HG03196 (cell line): ENCODE measurements around the gene CACNA1B.
"Not testable (repeated sequence)": the region's sequence is repeated elsewhere in the genome, so short reads cannot be mapped to it uniquely, and the experiment has no call there.

Experiments used
- ATAC-seq: cut with Tn5 transposase; IDR thresholded peaks from one replicate; pipeline ENCODE4 v1.9.1; 2021; ENCODE audit not compliant: unreplicated experiment

The CACNA1B gene

DNA sequence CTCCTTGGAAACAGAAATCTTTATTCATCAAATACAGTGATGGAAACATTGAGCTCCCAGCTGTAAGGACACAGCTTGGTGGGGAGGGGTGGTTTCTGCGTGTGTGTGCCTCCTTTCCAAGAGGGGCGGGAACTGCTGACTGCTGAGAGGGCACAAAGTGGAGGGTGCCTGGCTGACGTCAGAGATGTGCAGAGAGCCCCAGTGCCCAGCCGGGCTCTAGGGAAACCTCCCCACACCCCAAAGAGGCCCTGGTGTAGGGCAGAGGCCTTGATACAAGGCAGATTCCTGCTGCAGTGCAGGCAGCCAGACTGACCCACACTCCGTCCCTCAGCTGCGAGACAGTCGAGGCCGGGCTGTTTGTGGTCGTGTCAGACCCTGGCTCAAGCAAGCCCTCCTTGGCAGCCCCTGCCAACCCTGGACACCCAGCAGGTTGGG, 191.0 kb downstream of the CACNA1B start:
- ATAC-seq = no peak

DNA sequence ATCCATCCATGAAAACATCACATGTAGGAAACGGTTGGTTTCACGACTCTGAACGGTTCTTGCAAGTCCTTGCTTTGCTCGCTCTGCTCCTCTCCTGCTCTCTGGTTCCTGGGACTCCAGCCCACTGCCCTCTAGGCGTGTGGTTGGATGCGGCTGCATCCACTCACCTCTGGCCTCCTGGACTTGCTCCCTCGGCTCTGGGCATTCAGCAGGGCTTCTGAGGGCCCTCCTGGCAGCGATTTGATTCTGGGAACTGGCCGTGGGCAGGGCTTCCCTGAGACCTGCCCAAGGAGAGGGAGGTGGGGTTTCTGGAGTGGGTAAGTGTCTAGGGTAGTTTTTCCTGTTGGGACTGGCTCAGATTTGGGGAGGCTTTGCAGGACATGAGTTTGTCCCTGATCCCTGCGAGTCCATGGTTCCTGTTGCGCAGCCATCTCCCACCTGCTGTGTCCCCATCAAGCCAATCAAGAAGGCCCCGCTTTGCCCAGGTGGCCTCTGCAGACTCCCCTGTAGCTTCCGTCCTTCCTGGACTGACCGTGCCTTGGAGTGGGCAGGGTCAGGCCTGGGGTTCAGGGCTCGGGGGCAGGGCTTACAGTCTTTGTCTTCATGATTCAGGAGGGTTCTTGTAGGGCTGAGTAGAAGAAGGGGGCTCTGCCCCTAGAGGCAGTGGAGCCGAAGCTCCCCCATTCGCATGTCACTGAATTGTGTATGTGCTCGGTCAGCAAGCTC, 192.3 kb downstream of the CACNA1B start:
- no peak for ATAC-seq

DNA sequence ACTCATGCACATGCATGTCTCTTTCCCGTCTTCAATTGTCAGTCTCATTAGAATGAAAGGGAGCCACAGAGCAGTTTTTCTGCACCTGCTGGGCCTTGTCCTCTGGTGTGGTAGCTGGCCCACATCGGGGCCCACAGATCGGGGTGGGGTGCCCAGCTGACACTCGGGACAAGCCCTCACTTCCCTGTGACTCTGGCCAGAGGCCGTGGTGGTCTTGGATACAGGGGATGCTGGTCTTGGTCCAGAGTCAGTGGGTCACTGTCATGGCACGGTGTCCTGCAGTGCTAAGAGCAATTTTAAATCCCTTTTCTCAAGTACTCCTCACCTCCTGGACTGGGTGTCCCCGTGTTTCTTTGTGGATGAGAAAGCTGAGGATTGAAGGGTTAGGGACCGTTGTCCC, 193.2 kb downstream of the CACNA1B start:
- ATAC-seq = no peak

DNA sequence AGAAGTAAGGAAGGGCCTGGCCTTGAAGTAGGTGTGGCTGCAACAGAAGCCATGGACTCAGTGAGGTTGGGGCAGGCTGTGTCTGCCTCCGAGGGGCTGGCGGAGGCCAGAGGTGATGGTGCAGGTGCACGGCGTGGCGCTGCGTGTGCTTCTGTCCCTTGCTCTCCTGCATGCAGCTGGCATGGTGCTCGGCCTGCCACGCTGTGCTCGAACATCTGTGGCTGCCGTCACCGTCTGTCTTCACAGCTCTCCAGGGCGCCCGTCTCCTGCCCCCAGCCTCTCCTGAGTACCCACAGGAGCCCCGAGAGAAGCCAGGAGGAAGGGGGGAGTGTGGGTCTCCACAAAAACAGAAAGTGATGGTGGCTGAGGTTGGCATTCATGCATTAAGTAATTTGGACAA, 193.7 kb downstream of the CACNA1B start:
- no peak for ATAC-seq

DNA sequence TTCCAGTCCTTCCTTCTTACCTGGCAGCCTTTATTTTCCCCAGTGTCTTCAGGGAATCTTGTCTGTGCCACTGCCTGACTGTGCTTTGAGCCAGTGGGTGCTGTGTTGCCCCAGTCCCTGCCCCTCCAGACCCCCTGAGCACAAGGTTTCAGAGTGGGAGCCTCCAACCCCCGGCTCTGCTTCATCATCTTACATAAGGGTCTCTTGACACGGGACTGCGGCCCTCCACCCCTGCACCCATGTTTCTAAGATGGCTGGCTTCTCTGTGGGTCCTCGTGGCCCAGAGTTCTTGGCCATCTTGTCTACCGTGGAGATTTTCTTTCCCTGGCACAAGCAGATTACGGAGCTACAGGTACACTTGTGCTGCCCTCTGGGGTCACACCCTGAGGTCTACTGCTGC, 194.1 kb downstream of the CACNA1B start:
- no peak for ATAC-seq

DNA sequence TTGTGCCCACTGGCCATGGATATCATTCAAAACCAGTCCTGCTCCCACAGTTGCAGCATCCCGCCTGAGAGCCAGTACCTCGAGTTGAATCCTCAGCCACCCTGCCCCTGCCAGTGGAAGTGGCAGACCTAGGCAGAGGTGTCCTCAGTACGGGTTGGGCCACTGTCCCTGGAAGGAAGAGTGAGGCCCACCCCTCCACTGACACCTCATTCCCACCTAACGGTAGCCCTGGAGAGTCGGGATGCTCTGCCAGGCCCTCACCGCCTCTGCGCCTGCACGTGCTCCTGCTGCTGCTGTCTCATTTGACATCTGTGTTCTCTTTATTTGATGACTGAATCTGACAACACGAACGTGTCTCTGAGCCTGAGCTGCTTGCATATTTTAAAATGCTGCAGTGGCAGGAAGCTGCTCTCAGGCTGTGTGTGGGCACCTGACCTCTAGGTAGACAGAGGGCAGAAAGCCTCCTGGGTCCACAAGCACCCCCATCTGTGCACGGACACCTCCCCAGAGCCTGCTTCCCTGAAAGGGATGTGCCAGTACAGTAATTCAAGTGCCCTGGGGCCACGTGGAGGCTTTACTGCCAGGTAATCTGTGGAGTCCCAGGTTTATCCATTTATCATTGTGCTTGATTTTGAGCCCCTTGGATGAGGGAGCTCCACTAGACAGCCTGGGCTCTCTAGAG, 194.7 kb downstream of the CACNA1B start:
- ATAC-seq = no peak

DNA sequence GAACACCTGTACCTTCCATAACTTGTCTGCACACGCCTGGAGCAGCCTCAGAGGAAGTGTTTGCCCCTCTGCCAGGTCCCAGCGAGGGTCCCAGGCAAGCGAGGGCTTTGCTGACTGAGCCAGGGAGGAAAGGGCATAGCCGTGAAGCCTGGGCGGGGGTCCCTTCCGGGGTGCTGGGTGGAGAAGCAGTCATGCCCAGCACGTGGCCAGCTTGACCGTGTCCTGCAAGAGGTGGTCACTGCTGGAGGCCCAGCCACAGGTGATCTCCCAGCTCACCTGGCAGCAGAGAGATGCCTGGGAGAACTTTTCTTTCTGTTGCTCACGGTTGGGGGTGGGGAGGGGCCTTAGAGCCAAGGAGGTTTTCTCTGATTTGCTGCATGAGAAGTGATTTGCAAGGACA, 195.3 kb downstream of the CACNA1B start:
- ATAC-seq = no peak

DNA sequence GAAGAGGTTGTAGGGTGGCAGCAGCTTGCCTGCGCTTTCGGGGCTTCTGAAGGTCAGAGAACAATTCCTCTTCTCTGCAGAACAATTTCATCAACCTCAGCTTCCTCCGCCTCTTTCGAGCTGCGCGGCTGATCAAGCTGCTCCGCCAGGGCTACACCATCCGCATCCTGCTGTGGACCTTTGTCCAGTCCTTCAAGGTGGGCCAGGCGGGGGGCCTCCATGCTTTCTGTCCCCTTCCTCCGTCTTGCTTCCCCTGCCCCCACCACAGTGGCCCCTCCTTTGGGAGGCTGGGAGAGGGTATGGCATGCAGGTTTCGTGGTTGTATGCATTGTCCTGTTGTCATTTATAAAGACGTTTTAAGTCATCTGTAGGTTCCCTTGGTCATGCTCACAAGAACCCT, 195.8 kb downstream of the CACNA1B start:
- ATAC-seq = no peak

DNA sequence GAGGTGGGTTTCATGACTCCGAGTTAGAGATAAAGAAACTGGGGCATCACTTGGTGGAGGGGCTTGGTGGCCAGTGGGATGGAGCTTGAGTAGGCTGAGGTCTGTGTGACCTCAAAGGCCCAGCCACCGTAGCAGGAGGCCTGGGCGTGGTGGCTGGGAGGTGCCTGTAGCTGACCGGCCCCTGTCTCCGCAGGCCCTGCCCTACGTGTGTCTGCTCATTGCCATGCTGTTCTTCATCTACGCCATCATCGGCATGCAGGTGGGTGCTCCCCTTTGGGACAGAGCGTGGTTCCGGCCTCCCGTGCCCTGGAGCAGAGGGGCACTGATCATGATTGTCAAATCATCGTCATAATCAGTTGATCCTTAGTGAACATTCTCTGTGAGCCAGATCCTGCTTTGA, 196.2 kb downstream of the CACNA1B start:
- ATAC-seq = no peak

DNA sequence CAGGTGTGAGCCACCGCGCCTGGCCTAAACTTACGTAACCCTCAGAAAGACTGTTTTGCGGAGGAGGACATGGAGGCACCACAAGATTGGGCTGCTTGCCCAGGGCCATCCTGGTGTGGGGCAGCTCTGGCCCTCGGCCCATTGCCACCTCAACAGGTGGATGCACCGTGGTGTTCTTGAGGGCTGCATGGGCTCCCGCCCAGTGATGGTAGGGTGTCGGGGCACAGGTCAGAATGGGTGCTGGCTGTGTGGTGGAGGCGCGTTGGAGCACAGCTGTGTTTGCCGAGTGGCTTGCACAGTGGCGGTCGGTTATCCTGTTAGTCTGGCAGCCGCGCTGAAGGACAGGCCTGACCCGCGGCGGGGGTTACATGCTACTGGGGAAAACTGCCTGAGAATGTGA, 196.9 kb downstream of the CACNA1B start:
- ATAC-seq = no peak

DNA sequence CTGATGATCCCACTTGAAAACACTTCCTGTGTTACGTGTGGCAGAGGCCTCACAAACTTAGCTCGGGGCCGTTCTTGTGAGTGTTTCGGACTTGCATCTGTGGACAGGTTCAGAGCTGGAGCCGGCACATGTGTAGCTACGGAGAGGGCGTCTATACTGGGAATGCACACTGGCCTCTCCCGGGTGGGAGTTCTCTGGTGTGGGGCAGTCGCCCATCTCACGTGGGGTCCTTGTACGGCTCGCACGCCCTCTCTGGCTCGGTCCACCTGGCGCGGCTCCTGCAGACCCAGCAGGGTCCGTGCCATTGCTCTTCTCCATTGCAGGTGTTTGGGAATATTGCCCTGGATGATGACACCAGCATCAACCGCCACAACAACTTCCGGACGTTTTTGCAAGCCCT, 197.9 kb downstream of the CACNA1B start:
- ATAC-seq = no peak

DNA sequence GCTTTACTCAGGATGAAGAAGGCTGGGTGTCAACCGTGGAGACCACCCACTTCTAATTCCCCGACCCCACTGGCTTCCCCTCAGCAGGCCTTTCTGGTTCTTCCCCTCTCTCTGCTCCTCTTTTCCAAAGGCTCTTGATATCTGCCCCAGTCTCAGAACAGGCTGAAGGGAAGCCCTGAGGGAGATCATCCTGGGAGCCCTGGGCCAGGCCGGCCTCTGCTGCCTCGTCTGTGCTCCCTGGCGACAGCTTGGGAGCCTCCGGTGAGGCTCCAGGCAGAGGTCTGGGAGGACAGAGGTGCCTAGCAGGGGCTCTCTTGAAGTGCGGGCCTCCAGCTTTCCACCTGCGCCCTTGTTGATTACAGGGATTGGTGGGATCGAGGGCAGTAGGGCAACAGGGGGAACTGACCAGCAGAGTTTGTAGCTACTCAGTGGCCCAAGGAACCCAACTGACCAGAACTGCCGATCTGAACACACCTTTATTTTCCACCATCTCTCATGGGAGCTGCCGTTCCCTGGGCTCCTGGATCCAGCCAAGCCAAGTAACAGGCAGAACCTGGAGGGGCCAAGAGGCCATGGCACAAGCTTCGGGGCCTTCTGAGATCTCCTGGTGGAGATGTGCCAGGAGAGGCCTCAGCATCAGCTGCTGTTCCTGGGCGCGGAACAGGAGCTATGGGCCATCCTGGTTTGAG, 198.5 kb downstream of the CACNA1B start:
- no peak for ATAC-seq

DNA sequence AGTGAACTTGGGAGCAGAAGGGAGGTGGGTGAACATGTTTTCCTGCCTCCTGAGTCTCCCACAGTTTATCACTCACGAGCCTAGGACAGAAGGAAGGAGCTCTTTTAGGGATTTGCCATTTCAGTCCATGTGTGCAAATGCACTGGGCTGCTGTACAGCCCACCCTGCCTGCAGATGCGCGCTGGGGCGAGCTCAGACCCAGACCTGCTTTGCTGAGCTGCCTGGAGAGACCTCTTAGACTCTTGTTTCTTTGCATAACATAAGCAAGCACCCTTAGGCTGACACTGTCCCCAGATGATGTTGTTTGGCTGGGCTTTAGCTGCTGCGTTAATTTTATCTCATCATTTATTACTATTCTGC, 199.0 kb downstream of the CACNA1B start:
- no peak for ATAC-seq

DNA sequence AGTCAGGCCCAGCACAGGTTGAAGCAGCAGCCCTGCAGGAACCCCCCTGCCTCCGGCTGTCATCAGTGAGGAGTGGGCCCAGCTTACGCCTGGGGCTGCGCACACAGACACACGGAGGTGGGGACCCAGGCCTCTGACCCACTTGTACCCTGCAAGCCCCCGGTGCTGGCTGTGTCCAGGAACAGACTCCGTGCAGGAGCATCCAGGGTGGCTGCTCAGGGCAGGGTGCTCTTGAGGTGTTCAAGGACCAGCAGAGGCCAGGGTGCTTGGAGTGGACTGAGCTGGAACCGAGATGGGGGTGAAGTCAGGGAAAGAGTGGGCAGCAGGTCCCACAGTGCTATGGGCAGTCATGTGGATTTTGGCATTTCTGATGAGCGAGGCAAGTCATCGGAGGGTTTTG, 199.5 kb downstream of the CACNA1B start:
- no peak for ATAC-seq

DNA sequence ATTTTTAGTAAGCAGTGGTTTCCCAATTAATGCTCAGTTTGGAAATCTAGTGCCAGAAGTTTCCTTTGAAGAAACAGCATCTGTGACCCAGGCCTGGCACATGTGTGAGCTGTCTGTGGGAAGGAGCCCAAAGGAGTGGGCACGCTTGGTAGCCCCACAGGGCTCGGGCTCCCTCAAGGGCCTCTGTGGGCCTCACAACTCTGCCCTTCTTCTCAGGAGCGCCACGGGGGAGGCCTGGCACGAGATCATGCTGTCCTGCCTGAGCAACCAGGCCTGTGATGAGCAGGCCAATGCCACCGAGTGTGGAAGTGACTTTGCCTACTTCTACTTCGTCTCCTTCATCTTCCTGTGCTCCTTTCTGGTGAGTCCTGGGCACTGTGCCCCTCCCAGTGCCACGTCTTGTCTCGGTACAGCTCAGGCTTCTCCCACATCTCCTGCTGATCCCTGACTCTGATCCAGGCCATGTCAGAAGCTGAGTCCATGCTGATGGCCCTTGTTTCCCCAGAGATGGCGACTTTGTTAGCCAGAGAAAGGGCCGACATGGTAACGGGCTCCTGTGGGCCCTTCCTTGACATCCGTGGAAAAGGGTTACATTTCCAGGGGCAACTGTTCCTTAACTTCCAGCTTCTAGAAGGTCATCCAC, 200.4 kb downstream of the CACNA1B start:
- ATAC-seq = no peak

DNA sequence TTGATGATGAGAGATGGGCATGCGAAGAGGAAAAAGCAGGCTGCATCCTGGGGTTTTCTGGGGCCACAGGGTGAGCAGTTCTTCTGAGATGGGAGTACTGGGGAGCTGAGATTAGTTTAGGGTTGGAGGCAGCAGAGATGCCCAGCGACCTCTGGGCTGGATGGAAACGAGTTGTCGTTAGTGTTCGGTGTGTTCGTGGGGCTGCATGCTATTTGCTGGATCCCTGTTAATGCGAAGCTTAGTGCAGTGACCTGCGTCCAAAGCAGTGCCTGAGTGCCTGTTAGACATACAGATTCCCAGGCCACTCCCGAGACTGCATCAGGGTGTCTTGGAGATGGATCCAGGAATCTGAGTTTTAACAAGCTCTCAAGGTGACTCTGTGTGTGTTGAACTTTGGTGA, 201.3 kb downstream of the CACNA1B start:
- no peak for ATAC-seq

DNA sequence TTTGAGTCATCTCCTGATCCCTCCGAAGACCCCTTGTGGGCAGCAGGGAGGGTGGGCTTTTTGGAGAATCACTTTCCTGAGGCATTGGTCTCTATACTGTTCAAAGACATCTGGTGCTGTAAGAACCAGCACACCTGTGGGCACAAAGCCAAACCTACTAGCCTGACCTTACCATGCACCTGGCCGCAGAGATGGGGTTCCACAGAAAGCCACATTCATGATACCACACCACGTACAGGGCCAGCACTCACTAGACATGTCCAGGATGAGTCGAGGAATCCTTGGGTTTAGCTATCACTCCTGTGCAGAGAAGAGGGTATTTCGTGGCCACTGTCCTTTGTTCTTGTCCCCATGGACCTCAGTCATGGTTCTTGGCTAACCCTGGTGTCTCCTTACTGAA, 203.4 kb downstream of the CACNA1B start:
- ATAC-seq = no peak

DNA sequence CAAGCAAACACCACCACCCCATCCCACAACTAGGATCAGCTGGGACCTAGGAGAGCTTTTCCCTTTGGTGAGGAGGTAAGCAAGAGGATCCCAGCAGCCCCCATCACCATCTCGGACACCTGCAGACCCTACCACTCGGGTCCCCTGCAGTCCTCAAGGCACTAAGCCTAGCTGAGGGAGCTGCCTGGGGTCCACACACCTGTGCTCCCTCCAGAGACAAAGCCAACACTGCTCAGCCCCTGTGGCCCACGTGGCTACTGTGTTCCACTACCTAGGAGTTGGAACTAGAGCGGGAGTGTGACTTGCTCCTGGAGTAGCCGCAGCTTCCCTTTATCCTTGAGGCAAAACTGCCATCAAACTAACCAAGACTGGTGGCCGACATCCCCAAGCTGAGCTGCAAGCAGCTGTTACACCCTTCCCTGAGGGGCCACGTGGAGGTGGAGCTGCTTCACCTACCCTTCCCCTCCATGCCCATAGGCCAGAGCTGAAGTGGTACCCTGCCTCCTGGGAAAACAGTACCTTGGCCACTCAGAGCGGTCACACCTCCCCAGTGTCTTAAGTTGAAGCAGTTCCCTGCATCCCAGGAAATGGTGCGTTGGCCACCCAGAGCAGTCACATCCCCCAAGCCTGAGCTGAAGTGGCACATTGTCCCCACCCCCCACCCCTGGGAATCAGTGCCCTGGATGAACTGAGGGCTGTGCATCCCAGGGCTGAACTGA, 205.5 kb downstream of the CACNA1B start:
- no peak for ATAC-seq

DNA sequence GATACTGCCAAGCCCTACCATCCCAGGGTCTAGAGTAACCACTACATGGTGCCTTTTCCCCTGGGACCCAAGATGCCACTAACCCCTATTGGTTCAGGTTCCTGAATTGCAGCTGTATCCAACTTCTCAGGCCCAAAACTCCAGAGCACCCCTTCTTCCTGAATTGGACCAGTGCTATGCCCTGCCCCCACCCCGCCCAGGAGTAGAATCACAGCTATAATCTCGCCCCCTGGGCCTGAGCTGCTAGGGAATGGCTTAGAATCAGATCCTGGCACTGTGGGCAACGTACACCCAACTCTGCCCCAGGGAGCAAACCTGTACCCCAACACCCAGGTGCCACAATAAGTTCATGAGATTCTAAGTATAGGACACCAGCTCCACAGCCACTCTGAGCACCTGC, 206.3 kb downstream of the CACNA1B start:
- ATAC-seq = no peak

DNA sequence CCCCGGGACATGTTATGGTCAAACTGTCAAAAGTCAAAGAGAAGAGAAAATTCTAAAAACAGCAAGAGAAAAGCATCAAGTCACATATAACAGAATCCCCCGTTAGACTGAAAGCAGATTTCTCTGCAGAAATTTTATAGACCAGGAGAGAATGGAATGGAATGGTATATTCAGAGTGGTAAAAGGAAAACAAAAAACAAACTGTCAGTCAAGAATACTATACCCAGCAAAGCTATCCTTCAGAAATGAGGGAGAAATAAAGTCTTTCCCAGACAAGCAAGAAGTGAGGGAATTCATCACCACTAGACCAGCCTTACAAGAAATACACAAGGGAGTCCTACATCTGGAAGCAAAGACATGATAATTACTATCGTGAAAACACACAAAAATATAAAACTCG, 208.0 kb downstream of the CACNA1B start:
- ATAC-seq = no peak

DNA sequence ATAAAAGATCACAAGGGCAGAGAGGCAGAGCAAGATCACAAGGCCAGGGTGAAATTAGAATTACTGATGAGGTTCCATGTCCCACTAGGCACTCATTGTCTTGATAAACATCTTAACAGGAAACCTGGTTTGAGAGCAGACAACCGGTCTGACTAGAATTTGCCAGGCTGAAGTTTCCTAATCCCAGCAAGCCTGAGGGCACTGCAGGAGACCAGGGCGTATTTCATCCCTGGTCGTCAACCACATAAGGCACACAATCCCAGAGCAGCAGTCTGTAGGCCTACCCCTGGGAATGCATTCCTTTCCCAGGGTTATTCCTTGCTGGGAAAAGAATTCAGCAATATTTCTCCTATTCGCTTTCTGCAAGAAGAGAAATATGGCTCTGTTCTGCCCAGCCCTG, 214.5 kb downstream of the CACNA1B start:
- ATAC-seq = not testable (repeated sequence)
